ENCODE measurements around the gene FAM193A. TPM values are rescaled to one million over a fixed set of nuclear protein-coding genes. Genes with fewer than 3 reads are reported as not detected.

The FAM193A gene, protein sequence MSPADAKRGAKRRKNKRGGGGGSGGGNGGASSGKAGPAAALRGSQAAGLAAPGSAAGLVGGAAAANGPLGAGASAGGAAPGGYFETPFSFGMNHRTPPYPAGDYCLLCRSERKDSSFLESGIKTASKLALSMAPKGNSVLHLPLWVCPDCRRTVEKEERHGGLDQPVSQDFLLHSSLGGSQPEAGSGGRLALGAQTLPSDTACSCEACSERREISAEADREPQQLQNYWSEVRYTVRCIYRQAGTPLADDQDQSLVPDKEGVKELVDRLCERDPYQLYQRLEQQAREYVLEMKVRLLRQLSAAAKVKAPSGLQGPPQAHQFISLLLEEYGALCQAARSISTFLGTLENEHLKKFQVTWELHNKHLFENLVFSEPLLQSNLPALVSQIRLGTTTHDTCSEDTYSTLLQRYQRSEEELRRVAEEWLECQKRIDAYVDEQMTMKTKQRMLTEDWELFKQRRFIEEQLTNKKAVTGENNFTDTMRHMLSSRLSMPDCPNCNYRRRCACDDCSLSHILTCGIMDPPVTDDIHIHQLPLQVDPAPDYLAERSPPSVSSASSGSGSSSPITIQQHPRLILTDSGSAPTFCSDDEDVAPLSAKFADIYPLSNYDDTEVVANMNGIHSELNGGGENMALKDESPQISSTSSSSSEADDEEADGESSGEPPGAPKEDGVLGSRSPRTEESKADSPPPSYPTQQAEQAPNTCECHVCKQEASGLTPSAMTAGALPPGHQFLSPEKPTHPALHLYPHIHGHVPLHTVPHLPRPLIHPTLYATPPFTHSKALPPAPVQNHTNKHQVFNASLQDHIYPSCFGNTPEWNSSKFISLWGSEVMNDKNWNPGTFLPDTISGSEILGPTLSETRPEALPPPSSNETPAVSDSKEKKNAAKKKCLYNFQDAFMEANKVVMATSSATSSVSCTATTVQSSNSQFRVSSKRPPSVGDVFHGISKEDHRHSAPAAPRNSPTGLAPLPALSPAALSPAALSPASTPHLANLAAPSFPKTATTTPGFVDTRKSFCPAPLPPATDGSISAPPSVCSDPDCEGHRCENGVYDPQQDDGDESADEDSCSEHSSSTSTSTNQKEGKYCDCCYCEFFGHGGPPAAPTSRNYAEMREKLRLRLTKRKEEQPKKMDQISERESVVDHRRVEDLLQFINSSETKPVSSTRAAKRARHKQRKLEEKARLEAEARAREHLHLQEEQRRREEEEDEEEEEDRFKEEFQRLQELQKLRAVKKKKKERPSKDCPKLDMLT (N-terminal part only)
- 10.6 and 17.0 TPM in 2 replicates for total RNA-seq

DNA sequence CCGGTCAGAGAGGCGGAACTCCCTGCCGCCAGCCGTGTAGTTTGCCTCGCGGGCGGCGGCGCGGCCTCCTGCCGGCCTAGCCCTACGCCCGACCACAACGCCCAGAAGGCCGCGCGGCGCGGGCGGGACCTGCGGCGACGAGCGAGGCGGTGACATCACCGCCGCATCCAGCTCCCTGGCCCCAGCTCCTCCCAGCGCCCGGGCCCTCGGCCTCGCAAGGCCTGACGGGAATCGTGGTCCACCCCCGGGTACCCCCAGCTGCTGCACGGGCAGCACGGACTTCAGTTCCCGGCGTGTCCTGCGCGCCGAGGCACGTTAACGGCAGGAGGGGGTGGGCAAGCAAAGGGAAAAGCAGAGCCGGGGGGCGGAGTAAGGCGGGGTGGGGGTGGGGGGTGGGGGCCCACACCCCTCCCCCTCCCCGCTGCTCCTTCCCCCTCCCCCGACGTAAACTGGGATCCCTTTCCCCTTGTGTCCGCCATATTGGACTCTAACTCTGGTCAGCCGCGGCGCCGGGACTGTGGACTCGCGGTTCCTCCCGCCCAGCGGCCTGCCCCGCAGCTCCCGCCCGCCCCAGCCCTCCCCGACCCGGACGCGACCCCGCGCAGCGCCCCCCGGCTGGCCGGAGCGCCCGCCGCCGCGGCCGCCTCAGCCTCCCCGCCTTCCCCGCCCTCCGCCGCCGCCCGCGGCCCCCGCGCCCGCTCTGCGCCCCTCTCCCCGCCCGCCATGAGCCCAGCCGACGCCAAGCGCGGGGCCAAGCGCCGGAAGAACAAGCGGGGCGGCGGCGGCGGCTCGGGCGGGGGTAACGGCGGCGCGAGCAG lies at the start of gene FAM193A:
TSS of gene FAM193A (plus strand) at position 455 of the 818 bp plus-strand sequence. CDS start at position 724, 269 bp downstream.

DNA sequence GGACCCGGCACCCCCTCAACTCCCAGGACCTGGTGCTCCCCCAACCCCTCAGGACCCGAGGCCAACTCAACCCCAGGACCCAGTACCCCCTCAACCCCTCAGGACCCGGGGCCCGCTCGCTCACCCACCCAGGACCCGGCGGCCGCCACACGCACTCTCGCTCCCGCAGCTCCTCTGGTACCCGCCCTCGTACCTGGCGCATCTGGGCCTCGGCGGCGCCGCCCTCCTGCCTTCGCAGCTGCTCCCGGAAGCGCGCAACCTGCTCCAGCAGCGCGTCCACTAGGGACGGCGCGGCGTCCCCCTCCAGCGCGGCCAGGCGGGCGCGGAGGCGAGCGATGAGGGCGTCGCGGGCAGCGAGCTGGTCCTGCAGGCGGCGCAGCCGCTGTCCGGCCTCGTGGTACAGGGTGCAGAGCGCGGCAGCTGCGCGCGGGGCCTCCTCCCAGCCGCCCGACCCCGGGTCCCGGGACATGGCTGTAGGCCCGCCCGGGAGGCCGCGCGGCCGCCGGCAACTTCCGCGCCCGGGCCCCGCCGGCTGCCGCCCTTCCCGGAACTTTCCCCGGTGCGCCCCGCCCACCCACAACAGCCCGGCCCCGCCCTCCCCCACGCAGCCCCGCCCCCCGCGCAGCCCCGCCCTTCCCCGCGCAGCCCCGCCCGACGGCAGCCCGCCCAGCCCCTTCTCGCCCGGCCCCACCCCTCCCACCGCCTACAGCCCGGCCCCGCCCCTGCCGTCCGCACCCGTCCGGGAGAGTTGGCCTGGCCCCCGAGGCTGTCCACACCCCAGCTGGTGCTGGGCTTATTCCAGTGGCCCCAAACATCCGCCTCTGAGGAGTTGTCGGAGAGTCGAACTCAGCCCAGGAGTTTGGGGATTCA lies 219.6 kb downstream of the FAM193A start, which contains the start of gene TNIP2:
TSS of gene TNIP2 (minus strand) at position 516 of the 870 bp plus-strand sequence. CDS start at position 469, 47 bp downstream.

Other genes with a start within 250 kb of the FAM193A start
- 2.8 and 8.5 TPM in 2 replicates for gene ZFYVE28, start 118.0 kb upstream of the FAM193A start, total RNA-seq
- not detected in 2 replicates for gene CFAP99, start 117.7 kb upstream of the FAM193A start, total RNA-seq
- gene RNF4, start 67.5 kb upstream of the FAM193A start, total RNA-seq = 49.8 and 62.2 TPM in 2 replicates
- gene TNIP2, start 219.7 kb downstream of the FAM193A start, total RNA-seq = 38.3 and 41.9 TPM in 2 replicates